ENCODE measurements around the gene DENND4C. TPM values are rescaled to one million over a fixed set of nuclear protein-coding genes. Genes with fewer than 3 reads are reported as not detected.

The DENND4C gene
- total RNA-seq, 1 donor from 2014 or later = 31.4 TPM

GRCh38 chr9:19290103-19290502 lies 59.6 kb downstream of the DENND4C start:
- TF ChIP-seq, protein P1, sequence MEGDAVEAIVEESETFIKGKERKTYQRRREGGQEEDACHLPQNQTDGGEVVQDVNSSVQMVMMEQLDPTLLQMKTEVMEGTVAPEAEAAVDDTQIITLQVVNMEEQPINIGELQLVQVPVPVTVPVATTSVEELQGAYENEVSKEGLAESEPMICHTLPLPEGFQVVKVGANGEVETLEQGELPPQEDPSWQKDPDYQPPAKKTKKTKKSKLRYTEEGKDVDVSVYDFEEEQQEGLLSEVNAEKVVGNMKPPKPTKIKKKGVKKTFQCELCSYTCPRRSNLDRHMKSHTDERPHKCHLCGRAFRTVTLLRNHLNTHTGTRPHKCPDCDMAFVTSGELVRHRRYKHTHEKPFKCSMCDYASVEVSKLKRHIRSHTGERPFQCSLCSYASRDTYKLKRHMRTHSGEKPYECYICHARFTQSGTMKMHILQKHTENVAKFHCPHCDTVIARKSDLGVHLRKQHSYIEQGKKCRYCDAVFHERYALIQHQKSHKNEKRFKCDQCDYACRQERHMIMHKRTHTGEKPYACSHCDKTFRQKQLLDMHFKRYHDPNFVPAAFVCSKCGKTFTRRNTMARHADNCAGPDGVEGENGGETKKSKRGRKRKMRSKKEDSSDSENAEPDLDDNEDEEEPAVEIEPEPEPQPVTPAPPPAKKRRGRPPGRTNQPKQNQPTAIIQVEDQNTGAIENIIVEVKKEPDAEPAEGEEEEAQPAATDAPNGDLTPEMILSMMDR (conservative IDR thresholded peaks at IDR 0.05; ENCODE audit: low read depth, low read length) = no peak
- DNase-seq (ENCODE audit: low read depth) = no peak
- no peak overlapping the region for H3K4me3 ChIP-seq (ENCODE audit: low read depth, low read length)

GRCh38 chr9:19294219-19294618 lies 63.7 kb downstream of the DENND4C start:
- no peak overlapping the region for H3K4me3 ChIP-seq (ENCODE audit: low read depth, low read length)
- TF ChIP-seq, protein P1 (conservative IDR thresholded peaks at IDR 0.05; ENCODE audit: low read depth, low read length) = no peak
- no peak for DNase-seq (ENCODE audit: low read depth)

GRCh38 chr9:19298436-19299000 lies 68.0 kb downstream of the DENND4C start:
- DNase-seq (ENCODE audit: low read depth) = no peak
- no peak overlapping the region for H3K4me3 ChIP-seq (ENCODE audit: low read depth, low read length)
- TF ChIP-seq, protein P1 (conservative IDR thresholded peaks at IDR 0.05; ENCODE audit: low read depth, low read length) = no peak

DNA sequence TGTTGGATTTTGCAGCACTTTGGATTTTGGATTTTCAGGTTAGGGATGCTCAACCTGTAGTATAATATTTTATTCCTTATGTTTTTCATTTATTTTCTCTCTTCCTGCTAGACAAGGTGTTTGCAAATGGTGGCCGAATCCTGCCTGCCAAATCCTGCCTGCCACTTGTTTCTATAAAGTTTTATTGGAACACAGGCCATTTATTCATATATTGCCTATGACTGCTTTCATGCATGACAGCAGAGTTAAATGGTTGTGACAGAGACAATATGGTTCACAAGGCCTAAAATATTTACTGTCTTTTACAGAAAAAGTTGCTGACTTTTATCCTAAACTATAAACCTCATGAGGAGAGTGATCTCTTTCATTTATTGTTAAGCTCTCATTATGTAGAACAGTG lies 72.7 kb downstream of the DENND4C start:
- no peak overlapping the region for H3K4me3 ChIP-seq (ENCODE audit: low read depth, low read length)
- no peak for DNase-seq (ENCODE audit: low read depth)
- TF ChIP-seq, protein P1 (conservative IDR thresholded peaks at IDR 0.05; ENCODE audit: low read depth, low read length) = no peak

GRCh38 chr9:19306568-19306967 lies 76.1 kb downstream of the DENND4C start:
- DNase-seq (ENCODE audit: low read depth) = no peak
- TF ChIP-seq, protein P1 (conservative IDR thresholded peaks at IDR 0.05; ENCODE audit: low read depth, low read length) = no peak
- H3K4me3 ChIP-seq (ENCODE audit: low read depth, low read length) = no peak overlapping the region

DNA sequence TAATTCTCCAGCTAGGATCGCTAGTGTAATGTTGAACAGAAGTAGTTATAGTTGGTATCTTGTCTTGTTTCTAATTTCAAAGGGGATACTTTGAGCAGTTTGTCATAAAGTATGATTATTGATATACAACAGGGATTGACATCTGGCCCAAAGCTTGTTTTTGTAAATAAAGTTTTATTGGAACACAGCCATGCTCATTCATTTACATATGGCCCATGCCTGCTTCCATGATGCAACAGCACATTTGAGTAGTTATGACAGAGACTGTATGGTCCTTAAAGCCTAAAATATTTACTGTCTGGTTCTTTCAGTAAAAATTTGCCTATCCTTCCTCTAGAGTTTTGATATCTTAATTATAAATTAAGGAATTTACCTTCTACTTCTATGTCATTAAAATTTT lies 79.8 kb downstream of the DENND4C start:
- no peak for DNase-seq (ENCODE audit: low read depth)
- TF ChIP-seq, protein P1 (conservative IDR thresholded peaks at IDR 0.05; ENCODE audit: low read depth, low read length) = no peak
- no peak overlapping the region for H3K4me3 ChIP-seq (ENCODE audit: low read depth, low read length)

DNA sequence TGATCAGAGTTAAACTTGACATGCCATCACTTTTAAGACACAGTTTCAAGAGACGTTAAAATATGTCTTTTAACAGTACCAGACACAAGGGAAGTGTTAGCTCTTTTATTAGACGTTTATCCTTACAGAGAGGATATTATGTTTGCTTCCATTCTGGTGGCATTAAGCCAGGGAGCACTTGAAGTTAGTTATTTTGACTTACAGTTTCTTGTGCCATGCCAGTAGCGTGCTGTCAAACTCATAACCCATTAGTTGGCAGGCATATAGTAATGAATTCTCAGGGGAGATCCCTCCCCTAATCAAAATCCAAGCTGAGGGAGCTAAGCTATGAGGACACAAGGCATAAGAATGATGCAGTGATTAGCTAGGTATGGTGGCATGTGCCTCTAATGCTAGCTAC lies 83.1 kb downstream of the DENND4C start:
- TF ChIP-seq, protein P1 (conservative IDR thresholded peaks at IDR 0.05; ENCODE audit: low read depth, low read length) = no peak
- DNase-seq (ENCODE audit: low read depth) = no peak
- no peak overlapping the region for H3K4me3 ChIP-seq (ENCODE audit: low read depth, low read length)

Data from epithelial cell of proximal tubule (primary cell).